GM12873 (cell line): ENCODE results near the gene AMBRA1.

ENCODE experiments used
- TF ChIP-seq, protein P1 (sequence below): IDR thresholded peaks from 2 replicates; pipeline ENCODE4 v1.5.1; 2012; ENCODE audit warnings: low read depth, mild to moderate bottlenecking, moderate library complexity, low read length, control low read depth; ENCODE audit not compliant: insufficient read depth; ENCODE audit errors: missing control alignments

The AMBRA1 gene

GRCh38 chr11:46600194-46600960 is 6.6 kb upstream of the AMBRA1 start:
- TF ChIP-seq, protein P1, sequence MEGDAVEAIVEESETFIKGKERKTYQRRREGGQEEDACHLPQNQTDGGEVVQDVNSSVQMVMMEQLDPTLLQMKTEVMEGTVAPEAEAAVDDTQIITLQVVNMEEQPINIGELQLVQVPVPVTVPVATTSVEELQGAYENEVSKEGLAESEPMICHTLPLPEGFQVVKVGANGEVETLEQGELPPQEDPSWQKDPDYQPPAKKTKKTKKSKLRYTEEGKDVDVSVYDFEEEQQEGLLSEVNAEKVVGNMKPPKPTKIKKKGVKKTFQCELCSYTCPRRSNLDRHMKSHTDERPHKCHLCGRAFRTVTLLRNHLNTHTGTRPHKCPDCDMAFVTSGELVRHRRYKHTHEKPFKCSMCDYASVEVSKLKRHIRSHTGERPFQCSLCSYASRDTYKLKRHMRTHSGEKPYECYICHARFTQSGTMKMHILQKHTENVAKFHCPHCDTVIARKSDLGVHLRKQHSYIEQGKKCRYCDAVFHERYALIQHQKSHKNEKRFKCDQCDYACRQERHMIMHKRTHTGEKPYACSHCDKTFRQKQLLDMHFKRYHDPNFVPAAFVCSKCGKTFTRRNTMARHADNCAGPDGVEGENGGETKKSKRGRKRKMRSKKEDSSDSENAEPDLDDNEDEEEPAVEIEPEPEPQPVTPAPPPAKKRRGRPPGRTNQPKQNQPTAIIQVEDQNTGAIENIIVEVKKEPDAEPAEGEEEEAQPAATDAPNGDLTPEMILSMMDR = no peak

GRCh38 chr11:46599340-46600193 is 5.7 kb upstream of the AMBRA1 start:
- TF ChIP-seq, protein P1 = no peak

GRCh38 chr11:46597609-46598219 is 3.9 kb upstream of the AMBRA1 start:
- TF ChIP-seq, protein P1 = no peak

DNA sequence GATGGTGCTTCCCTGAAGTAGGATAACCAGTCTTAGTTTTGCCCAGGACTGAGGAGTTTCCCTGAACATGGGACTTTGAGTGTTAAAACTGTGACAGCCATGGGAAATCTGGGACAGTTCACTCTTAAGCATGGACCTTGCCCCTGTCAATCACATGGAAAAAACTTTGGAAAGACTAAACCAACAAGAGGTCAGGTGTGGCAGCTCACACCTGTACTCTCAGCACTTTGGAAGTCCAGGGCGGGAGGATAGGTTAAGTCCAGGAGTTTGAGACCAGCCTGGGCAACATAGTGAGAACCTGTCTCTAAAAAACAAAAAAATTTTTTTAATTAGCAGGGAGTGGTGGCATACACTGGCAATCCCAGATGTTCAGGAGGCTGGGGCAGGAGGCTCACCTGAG is 3.3 kb upstream of the AMBRA1 start:
- TF ChIP-seq, protein P1 = no peak

DNA sequence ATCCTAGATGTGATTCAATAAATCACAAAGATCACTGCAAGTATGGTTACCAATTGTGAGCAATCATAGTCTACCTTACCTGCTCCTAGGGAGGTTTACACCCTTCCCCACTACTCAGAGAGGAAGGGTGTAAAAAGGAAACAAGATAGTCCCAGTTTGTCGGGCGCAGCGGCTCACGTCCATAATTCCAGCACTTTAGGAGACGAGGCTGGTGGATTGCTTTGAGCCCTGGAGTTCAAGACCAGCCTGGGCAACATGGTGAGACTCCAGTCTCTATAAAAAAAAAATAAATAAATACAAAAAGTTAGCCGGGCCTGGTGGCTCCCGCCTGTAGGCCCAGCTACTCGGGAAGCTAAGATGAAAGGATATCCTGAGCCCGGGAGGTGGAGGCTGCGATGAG is 962 bp upstream of the AMBRA1 start:
- TF ChIP-seq, protein P1 = no peak

DNA sequence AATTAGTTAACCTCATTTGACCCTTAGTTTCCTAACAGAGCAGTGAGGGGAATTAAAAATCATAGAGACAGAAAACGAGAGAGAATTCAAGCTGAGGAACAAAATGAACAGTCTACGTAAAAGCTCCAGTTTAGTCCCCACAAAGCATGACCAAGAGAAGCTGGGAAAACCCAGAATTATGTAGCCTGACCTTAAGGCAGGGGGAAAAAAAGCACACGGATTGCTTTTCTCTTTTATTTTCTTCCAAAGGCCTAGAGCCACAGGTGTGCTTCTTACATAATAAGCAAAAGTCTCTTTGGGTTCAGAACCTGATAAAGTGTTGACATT is 514 bp upstream of the AMBRA1 start:
- TF ChIP-seq, protein P1 = no peak

- TF ChIP-seq, protein P1 = no peak
Measured at GRCh38 chr11:46590740-46591605, 2.9 kb downstream of the AMBRA1 start.
